HUES6 (cell line): Measurements from ENCODE around the gene PCDHGA9.

Source experiments
- H3K27ac ChIP-seq: 2 replicates; pipeline ENCODE4 v1.7.0; 2013; ENCODE audit warnings: low read depth, mild to moderate bottlenecking, low read length, inconsistent platforms
- H3K27me3 ChIP-seq: 2 replicates; pipeline ENCODE4 v1.6.1; 2013; ENCODE audit warnings: low read length; ENCODE audit not compliant: control insufficient read depth, insufficient read depth
- H3K36me3 ChIP-seq: 2 replicates; pipeline ENCODE4 v1.6.1; 2013; ENCODE audit warnings: low read length; ENCODE audit not compliant: control insufficient read depth, insufficient read depth
- H3K4me1 ChIP-seq: 2 replicates; pipeline ENCODE4 v1.6.1; 2013; ENCODE audit warnings: low read length; ENCODE audit not compliant: control insufficient read depth, insufficient read depth
- H3K4me3 ChIP-seq: 2 replicates; pipeline ENCODE4 v1.5.1; 2013; ENCODE audit warnings: low read depth, low read length
- H3K9ac ChIP-seq: one replicate; pipeline ENCODE4 v1.6.1; 2013; ENCODE audit warnings: mild to moderate bottlenecking, low read length
- H3K9me3 ChIP-seq: 2 replicates; pipeline ENCODE4 v1.6.1; 2013; ENCODE audit warnings: low read depth, low read length; ENCODE audit not compliant: control insufficient read depth, insufficient read depth

The PCDHGA9 gene

DNA sequence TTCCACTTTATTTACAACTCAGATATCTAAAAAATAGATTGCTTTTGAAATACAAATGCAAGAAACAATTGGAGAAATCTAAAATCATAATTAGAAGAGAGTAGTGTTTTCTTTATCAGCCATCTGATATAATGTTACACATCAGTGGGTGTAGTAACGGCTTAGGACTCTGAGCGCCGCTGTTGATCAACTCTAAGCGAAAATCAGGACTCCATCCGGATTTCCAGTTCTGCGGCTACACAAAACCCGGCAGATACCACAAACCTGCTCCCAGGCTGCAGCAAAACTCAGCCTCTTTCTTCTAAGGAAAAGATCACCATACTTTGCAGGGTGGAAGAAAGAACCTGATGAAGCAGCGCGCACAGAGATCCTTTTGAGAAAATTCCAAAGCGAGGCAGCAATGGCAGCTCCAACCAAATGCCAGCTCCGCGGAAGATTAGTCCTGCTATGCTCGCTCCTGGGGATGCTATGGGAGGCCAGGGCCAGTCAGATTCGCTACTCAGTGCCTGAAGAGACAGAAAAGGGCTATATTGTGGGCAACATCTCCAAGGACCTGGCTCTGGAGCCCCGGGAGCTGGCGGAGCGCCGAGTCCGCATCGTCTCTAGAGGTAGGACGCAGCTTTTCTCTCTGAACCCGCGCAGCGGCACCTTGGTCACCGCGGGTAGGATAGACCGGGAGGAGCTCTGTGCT is at the start of gene PCDHGA9:
PCDHGA9 (plus strand) TSS at position 226 of the 691 bp plus-strand sequence; CDS start at position 401, 175 bp downstream.
- H3K9me3 ChIP-seq: peaks cover 51% of the 10 kb centered on the region
- no peak within 1 kb of the TSS for H3K9ac ChIP-seq
- H3K27me3 ChIP-seq: no peaks in the 10 kb centered on the region
- no peak within 1 kb of the TSS for H3K4me3 ChIP-seq
- no peaks in the 10 kb centered on the region for H3K4me1 ChIP-seq
- H3K36me3 ChIP-seq: peaks cover 3% of the 10 kb centered on the region
- no peak within 1 kb of the TSS for H3K27ac ChIP-seq

DNA sequence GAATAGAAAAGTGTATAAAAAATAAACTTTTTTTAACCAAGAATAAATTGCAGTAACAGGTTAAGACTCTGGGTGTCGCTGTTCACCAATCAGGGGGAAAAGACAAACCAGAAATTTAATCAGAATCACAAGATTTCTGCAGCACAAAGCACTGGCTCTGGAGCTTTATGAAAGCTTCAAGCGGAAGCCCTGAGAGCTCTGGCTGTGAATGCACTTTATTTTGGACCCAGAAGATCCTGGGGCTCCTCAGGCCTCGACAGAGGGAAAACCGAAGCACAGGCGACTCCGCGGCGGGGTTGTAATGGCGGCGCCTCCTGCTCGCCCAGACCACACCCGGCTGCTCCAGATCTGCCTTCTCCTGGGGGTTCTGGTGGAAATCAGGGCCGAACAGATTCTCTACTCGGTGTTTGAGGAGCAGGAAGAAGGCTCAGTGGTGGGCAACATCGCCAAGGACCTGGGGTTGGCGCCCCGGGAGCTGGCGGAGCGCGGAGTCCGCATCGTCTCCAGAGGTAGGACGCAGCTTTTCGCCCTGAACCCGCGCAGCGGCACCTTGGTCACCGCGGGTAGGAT is 47.6 kb upstream of the PCDHGA9 start, which contains the start of gene PCDHGA4:
PCDHGA4 (plus strand) TSS at position 122 of the 570 bp plus-strand sequence; CDS start at position 209, 87 bp downstream.
- H3K27me3 ChIP-seq: no peaks in the 10 kb centered on the region
- H3K4me1 ChIP-seq: no peaks in the 10 kb centered on the region
- H3K36me3 ChIP-seq: no peaks in the 10 kb centered on the region
- H3K27ac ChIP-seq: no peak within 1 kb of the TSS
- H3K9me3 ChIP-seq: peaks cover 48% of the 10 kb centered on the region
- no peak within 1 kb of the TSS for H3K4me3 ChIP-seq
- no peak within 1 kb of the TSS for H3K9ac ChIP-seq

DNA sequence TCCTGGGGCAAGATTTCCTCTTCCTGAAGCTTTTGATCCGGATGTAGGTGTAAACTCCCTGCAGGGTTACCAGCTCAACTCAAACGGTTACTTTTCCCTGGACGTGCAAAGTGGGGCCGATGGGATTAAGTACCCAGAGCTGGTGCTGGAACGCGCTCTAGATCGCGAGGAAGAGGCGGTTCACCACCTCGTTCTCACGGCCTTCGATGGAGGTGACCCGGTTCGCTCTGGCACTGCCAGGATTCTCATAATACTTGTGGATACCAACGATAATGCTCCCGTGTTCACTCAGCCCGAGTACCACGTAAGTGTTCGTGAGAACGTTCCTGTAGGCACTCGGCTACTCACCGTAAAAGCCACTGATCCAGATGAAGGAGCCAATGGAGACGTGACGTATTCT is 46.9 kb upstream of the PCDHGA9 start:
- H3K9ac ChIP-seq: no peak overlapping the region
- H3K9me3 ChIP-seq: peaks cover 45% of the 10 kb centered on the region
- H3K4me1 ChIP-seq: no peaks in the 10 kb centered on the region
- H3K36me3 ChIP-seq: no peaks in the 10 kb centered on the region
- no peak overlapping the region for H3K27ac ChIP-seq
- H3K27me3 ChIP-seq: no peaks in the 10 kb centered on the region
- H3K4me3 ChIP-seq: no peak overlapping the region

DNA sequence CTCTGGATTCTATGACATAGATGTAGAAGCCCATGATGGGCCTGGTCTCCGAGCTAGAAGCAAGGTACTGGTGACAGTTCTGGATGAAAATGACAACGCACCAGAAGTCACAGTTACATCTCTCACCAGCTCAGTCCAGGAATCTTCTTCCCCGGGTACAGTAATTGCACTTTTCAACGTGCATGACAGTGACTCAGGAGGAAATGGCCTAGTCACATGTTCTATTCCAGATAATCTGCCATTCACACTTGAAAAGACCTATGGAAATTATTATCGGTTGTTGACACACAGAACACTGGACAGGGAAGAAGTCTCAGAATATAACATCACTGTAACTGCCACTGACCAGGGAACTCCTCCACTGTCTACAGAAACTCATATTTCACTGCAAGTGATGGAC is 46.4 kb upstream of the PCDHGA9 start:
- Histone ChIP-seq H3K27me3 (no peaks in the 10 kb centered on the region), H3K27ac (no peak overlapping the region), H3K36me3 (no peaks in the 10 kb centered on the region), H3K9ac (no peak overlapping the region), H3K9me3 (peaks cover 45% of the 10 kb centered on the region), H3K4me1 (no peaks in the 10 kb centered on the region), H3K4me3 (no peak overlapping the region)

DNA sequence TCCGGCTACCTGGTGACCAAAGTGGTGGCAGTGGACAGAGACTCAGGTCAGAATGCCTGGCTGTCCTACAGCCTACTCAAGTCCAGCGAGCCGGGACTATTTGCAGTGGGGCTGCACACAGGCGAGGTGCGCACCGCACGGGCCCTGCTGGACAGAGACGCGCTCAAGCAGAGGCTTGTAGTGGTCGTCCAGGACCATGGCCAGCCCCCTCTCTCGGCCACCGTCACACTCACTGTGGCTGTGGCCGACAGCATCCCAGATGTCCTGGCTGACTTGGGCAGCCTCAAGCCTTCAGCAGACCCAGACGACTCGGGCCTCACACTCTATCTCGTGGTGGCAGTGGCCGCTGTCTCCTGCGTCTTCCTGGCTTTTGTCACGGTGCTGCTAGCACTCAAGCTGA is 45.6 kb upstream of the PCDHGA9 start:
- no peaks in the 10 kb centered on the region for H3K36me3 ChIP-seq
- H3K9ac ChIP-seq: no peak overlapping the region
- no peak overlapping the region for H3K27ac ChIP-seq
- no peaks in the 10 kb centered on the region for H3K27me3 ChIP-seq
- no peak overlapping the region for H3K4me3 ChIP-seq
- no peaks in the 10 kb centered on the region for H3K4me1 ChIP-seq
- peaks cover 45% of the 10 kb centered on the region for H3K9me3 ChIP-seq

DNA sequence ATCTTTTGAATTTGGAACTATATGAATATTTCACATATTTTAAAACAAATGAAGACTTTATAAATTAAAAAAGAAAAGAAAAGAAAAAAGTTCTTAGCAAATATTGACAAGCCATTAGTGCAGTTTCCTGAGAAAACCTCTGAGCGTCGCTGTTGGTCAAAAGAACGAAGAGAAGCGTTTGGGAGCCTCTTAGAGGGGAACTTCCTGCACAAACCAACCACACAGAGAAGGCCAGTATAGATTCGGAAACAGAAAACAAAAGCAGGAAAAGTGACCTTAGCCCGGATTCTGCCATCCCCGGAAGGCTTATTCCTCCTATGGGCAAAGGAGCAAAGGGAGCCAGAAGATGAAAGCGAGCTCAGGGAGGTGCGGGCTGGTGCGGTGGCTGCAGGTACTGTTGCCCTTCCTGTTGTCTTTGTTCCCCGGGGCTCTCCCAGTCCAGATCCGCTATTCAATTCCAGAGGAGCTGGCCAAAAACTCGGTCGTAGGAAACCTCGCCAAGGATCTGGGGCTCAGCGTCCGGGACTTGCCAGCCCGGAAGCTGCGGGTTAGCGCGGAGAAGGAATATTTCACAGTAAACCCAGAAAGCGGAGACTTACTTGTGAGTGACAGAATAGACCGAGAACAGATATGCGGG is 42.7 kb upstream of the PCDHGA9 start, which contains the start of gene PCDHGB2:
PCDHGB2 (plus strand) TSS at position 205 of the 637 bp plus-strand sequence; CDS start at position 347, 142 bp downstream.
- no peak within 1 kb of the TSS for H3K27ac ChIP-seq
- H3K9ac ChIP-seq: no peak within 1 kb of the TSS
- peaks cover 59% of the 10 kb centered on the region for H3K9me3 ChIP-seq

DNA sequence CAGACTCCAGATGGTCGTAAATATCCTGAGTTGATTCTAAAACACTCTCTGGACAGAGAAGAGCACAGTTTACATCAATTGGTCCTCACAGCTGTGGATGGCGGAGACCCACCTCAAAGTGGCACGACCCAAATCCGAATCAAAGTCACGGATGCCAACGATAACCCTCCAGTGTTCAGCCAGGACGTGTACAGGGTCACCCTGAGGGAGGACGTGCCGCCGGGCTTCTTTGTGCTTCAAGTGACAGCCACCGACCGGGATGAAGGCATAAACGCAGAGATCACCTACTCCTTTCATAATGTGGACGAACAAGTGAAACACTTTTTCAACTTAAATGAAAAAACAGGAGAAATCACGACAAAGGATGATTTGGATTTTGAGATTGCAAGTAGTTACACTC is 41.9 kb upstream of the PCDHGA9 start:
- no peaks in the 10 kb centered on the region for H3K4me1 ChIP-seq
- no peaks in the 10 kb centered on the region for H3K27me3 ChIP-seq
- H3K9ac ChIP-seq: no peak overlapping the region
- H3K9me3 ChIP-seq: peaks cover 60% of the 10 kb centered on the region
- H3K36me3 ChIP-seq: no peaks in the 10 kb centered on the region; the same call in 1 of the 2 replicates
- H3K27ac ChIP-seq: no peak overlapping the region
- no peak overlapping the region for H3K4me3 ChIP-seq

More for the DNA sequence above, 42.7 kb upstream of the PCDHGA9 start, which contains the start of gene PCDHGB2:
- Histone ChIP-seq H3K36me3 (no peaks in the 10 kb centered on the region), H3K4me1 (no peaks in the 10 kb centered on the region), H3K27me3 (no peaks in the 10 kb centered on the region), H3K4me3 (peak within 1 kb of the TSS; percentile 31)

DNA sequence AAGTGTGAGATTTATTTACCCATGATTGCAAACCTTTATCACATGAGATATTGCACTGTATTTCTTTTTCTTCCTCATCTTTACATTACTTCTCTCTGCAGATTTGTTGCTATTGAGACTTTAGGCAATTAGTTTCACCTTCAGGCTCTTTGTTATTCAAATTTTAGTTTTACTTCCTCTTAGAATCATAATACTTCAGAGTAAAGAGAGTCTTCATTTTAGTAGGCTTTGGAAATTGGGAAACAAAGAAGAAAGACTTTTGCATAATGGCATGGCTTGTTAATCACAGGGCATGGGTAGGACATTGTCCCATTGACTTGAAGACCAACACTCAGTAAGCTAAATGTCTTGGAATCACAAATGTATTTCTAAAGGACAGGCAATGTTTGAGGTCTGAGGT is 39.9 kb upstream of the PCDHGA9 start:
- H3K27me3 ChIP-seq: no peaks in the 10 kb centered on the region
- H3K9ac ChIP-seq: no peak overlapping the region
- peaks cover 54% of the 10 kb centered on the region for H3K9me3 ChIP-seq
- H3K36me3 ChIP-seq: no peaks in the 10 kb centered on the region; the same call in 1 of the 2 replicates
- H3K4me3 ChIP-seq: peak overlapping the region; percentile 5
- no peaks in the 10 kb centered on the region for H3K4me1 ChIP-seq
- H3K27ac ChIP-seq: peak overlapping the region; percentile 26; the same call in 1 of the 2 replicates

DNA sequence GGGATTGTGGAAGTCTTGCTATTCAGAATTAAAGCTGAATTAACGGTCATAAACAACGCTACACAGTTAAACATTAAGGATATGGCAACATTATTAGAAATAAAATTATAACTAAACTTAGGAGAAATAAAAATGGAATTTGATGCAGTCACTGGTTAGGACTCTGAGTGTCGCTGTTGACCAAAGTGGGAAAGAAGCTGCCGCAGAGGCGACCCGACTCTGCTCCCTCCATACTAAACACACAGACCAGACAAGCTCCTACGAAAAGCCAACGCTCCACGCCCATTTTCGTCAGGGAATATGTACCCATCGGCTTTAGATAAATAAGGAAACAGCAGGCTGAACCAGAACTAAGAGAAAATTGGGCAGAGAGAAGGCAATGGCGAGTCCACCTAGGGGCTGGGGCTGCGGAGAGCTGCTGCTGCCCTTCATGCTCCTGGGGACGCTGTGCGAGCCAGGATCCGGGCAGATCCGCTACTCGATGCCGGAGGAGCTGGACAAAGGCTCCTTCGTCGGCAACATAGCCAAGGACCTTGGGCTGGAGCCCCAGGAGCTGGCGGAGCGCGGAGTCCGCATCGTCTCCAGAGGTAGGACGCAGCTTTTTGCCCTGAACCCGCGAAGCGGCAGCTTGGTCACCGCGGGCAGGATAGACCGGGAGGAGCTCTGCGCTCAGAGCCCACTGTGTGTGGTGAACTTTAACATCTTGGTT is 38.5 kb upstream of the PCDHGA9 start, which contains the start of gene PCDHGA5:
PCDHGA5 (plus strand) TSS at position 211 of the 709 bp plus-strand sequence; CDS start at position 380, 169 bp downstream.
- H3K36me3 ChIP-seq: no peaks in the 10 kb centered on the region; the same call in 1 of the 2 replicates
- H3K9me3 ChIP-seq: peaks cover 57% of the 10 kb centered on the region
- peak within 1 kb of the TSS; percentile 5; the same call in 1 of the 2 replicates for H3K4me3 ChIP-seq
- H3K27ac ChIP-seq: no peak within 1 kb of the TSS
- H3K27me3 ChIP-seq: no peaks in the 10 kb centered on the region
- H3K9ac ChIP-seq: no peak within 1 kb of the TSS
- no peaks in the 10 kb centered on the region for H3K4me1 ChIP-seq

DNA sequence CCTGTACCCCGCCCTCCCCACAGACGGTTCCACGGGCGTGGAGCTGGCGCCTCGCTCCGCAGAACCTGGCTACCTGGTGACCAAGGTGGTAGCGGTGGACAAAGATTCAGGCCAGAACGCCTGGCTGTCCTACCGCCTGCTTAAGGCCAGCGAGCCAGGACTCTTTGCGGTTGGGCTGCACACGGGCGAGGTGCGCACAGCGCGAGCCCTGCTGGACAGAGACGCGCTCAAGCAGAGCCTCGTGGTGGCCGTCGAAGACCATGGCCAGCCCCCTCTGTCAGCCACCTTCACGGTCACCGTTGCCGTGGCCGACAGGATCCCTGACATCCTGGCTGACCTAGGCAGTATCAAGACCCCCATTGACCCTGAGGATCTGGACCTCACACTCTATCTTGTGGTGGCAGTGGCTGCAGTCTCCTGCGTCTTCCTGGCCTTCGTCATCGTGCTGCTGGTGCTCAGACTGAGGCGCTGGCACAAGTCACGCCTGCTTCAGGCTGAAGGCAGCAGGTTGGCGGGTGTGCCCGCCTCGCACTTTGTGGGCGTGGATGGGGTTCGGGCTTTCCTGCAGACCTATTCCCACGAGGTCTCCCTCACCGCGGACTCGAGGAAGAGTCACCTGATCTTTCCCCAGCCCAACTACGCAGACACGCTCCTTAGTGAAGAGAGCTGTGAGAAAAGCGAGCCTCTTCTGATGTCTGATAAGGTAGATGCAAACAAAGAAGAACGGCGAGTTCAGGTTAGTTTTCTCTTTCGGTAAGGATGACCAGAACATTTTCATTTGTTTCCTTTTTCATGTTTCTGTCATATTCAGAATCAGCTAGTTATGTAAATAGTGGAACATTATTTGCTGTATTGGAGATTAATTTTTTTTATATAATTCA is 36.3 kb upstream of the PCDHGA9 start:
- Histone ChIP-seq H3K9me3 (peaks cover 61% of the 10 kb centered on the region), H3K27me3 (no peaks in the 10 kb centered on the region), H3K36me3 (no peaks in the 10 kb centered on the region; the same call in 1 of the 2 replicates), H3K4me3 (no peak overlapping the region), H3K9ac (no peak overlapping the region), H3K4me1 (no peaks in the 10 kb centered on the region), H3K27ac (no peak overlapping the region)
